Anterior cingulate cortex (tissue), 58 donors: ENCODE results near the gene ZNRF1.
A peak's percentile ranks its signal among the peaks of the same experiment; 100 is the strongest.
"Not testable (repeated sequence)": the region's sequence is repeated elsewhere in the genome, so short reads cannot be mapped to it uniquely, and the experiment has no call there.

ENCODE experiments used
- DNase-seq, 58 donors: peaks; one replicate each; lab custom pipeline; 2025; lab: John Stamatoyannopoulos, UW

The ZNRF1 gene

GRCh38 chr16:74999609-75000480 lies 1.0 kb downstream of the ZNRF1 start:
- DNase-seq: peak in 45 of 58 donors; percentile 4 to 76 (median 33)

GRCh38 chr16:75000481-75001081 lies 1.8 kb downstream of the ZNRF1 start:
- DNase-seq: peak in 23 of 58 donors; percentile 5 to 76 (median 35)

GRCh38 chr16:75002474-75002873 lies 3.6 kb downstream of the ZNRF1 start:
- no peak for DNase-seq

GRCh38 chr16:75003931-75004330 lies 5.1 kb downstream of the ZNRF1 start:
- no peak for DNase-seq

GRCh38 chr16:75004460-75004859 lies 5.6 kb downstream of the ZNRF1 start:
- no peak for DNase-seq

- no peak for DNase-seq
Measured at GRCh38 chr16:75005697-75006096, 6.9 kb downstream of the ZNRF1 start.

GRCh38 chr16:75007443-75007842 lies 8.6 kb downstream of the ZNRF1 start:
- no peak for DNase-seq

- DNase-seq: no peak
Measured at GRCh38 chr16:75010427-75010826, 11.6 kb downstream of the ZNRF1 start.

GRCh38 chr16:75011634-75012307 lies 12.9 kb downstream of the ZNRF1 start:
- peak in 9 of 58 donors; percentile 5 to 49 (median 15) for DNase-seq

- no peak for DNase-seq
Measured at GRCh38 chr16:75012380-75013081, 13.7 kb downstream of the ZNRF1 start.

- not testable (repeated sequence) for DNase-seq
Measured at GRCh38 chr16:75013123-75013522, 14.3 kb downstream of the ZNRF1 start.

- no peak for DNase-seq
Measured at GRCh38 chr16:75014318-75014717, 15.5 kb downstream of the ZNRF1 start.

GRCh38 chr16:75016451-75017081 lies 17.7 kb downstream of the ZNRF1 start:
- not testable (repeated sequence) for DNase-seq

- DNase-seq: no peak
Measured at GRCh38 chr16:75017670-75018525, 19.1 kb downstream of the ZNRF1 start.

GRCh38 chr16:75019007-75019406 lies 20.2 kb downstream of the ZNRF1 start:
- no peak for DNase-seq

- DNase-seq: no peak
Measured at GRCh38 chr16:75019586-75019985, 20.8 kb downstream of the ZNRF1 start.

GRCh38 chr16:75021410-75021809 lies 22.6 kb downstream of the ZNRF1 start:
- no peak for DNase-seq

- DNase-seq: no peak
Measured at GRCh38 chr16:75022567-75022966, 23.7 kb downstream of the ZNRF1 start.

GRCh38 chr16:75023009-75023408 lies 24.2 kb downstream of the ZNRF1 start:
- no peak for DNase-seq
